Mesangial cell (primary cell): ENCODE data around the gene ZNF583. TPM values are rescaled to one million over a fixed set of nuclear protein-coding genes. Genes with fewer than 3 reads are reported as not detected.

ENCODE experiments used
- total RNA-seq: library from RNA; depleted of rRNA; stranded (reverse); fragments of >200 nt; gene quantifications from 2 replicates; pipeline ENCODE4 v1.2.3, GENCODE V29; 2015

The ZNF583 gene
- 3.9 and 4.2 TPM in 2 replicates for total RNA-seq

GRCh38 chr19:56403764-56404704 is at the start of gene ZNF583:
TSS of gene ZNF583 (plus strand) at chr19:56404332. CDS start at chr19:56407115, 2,783 bp downstream.

GRCh38 chr19:56393119-56394012 is 10.8 kb upstream of the ZNF583 start, which contains the start of gene ZNF582:
TSS of gene ZNF582 (minus strand) at chr19:56393534. CDS start at chr19:56391752, 1,782 bp downstream.

Other genes with a start within 250 kb of the ZNF583 start
- gene GALP, start 228.3 kb upstream of the ZNF583 start, total RNA-seq = not detected in 2 replicates
- gene ZSCAN5B, start 206.5 kb upstream of the ZNF583 start, total RNA-seq = not detected in 2 replicates
- gene ZSCAN5C, start 202.1 kb upstream of the ZNF583 start, total RNA-seq = not detected in 2 replicates
- not detected in 2 replicates for gene EDDM13, start 131.6 kb upstream of the ZNF583 start, total RNA-seq
- gene ZSCAN5A, start 89.5 kb upstream of the ZNF583 start, total RNA-seq = 2.0 and 2.8 TPM in 2 replicates
- gene ZNF582, start 10.8 kb upstream of the ZNF583 start, total RNA-seq = 2.0 and 6.1 TPM in 2 replicates
- 0.65 and 2.5 TPM in 2 replicates for gene ZNF667, start 73.0 kb downstream of the ZNF583 start, total RNA-seq
- gene ZNF471, start 103.5 kb downstream of the ZNF583 start, total RNA-seq = 0.49 and 1.9 TPM in 2 replicates
- 2.1 and 4.3 TPM in 2 replicates for gene ZFP28, start 134.6 kb downstream of the ZNF583 start, total RNA-seq
- gene ZNF470, start 163.1 kb downstream of the ZNF583 start, total RNA-seq = 0.65 and 1.5 TPM in 2 replicates
- gene ZNF71, start 191.0 kb downstream of the ZNF583 start, total RNA-seq = 6.8 and 11.2 TPM in 2 replicates
- gene SMIM17, start 238.8 kb downstream of the ZNF583 start, total RNA-seq = 0.13 and 0.16 TPM in 2 replicates